ENCODE results near the gene KRTAP10-9.

- TF ChIP-seq CTCF (IDR thresholded peaks at IDR 0.05) = no peak
- no peak for TF ChIP-seq POLR2A (IDR thresholded peaks at IDR 0.05)
These were observed 47.1 kb upstream of the KRTAP10-9 start for GRCh38 chr21:44579833-44580144.
